Endodermal cell (in vitro differentiated cells): ENCODE results near the gene VIT. TPM values are rescaled to one million over a fixed set of nuclear protein-coding genes. Genes with fewer than 3 reads are reported as not detected.

ENCODE experiments used
- DNase-seq: peaks from one replicate; pipeline ENCODE4 v3.0.0-alpha.2; 2017
- H3K27ac ChIP-seq: 2 replicates; pipeline ENCODE4 v1.5.1; 2013; ENCODE audit warnings: mild to moderate bottlenecking, low read depth, low read length, moderate library complexity
- H3K27me3 ChIP-seq: 2 replicates; pipeline ENCODE4 v1.6.1; 2013; ENCODE audit warnings: mild to moderate bottlenecking, low read length, moderate library complexity; ENCODE audit not compliant: insufficient read depth, control insufficient read depth, poor library complexity, severe bottlenecking
- H3K36me3 ChIP-seq: 2 replicates; pipeline ENCODE4 v1.7.0; 2013; ENCODE audit warnings: mild to moderate bottlenecking, low read length, moderate library complexity; ENCODE audit not compliant: control insufficient read depth, insufficient read depth
- H3K4me1 ChIP-seq: one replicate; pipeline ENCODE4 v1.7.0; 2013; ENCODE audit warnings: low read length; ENCODE audit not compliant: control insufficient read depth, insufficient read depth
- H3K4me3 ChIP-seq: 2 replicates; pipeline ENCODE4 v1.5.1; 2013; ENCODE audit warnings: mild to moderate bottlenecking, low read length, moderate library complexity
- H3K9ac ChIP-seq: 2 replicates; pipeline ENCODE4 v1.6.1; 2013; ENCODE audit warnings: mild to moderate bottlenecking, low read length, moderate library complexity; ENCODE audit not compliant: poor library complexity, severe bottlenecking; ENCODE audit errors: extremely low read depth
- H3K9me3 ChIP-seq: 2 replicates; pipeline ENCODE4 v1.6.1; 2013; ENCODE audit warnings: mild to moderate bottlenecking, low read length, moderate library complexity; ENCODE audit not compliant: control insufficient read depth
- H3K27ac Mint-ChIP-seq: 2 replicates; pipeline ENCODE4 v1.8.0; 2020; ENCODE audit warnings: mixed read lengths
- H3K27me3 Mint-ChIP-seq: 2 replicates; pipeline ENCODE4 v1.8.0; 2021; ENCODE audit warnings: mild to moderate bottlenecking, mixed read lengths; ENCODE audit not compliant: insufficient read depth
- H3K36me3 Mint-ChIP-seq: 2 replicates; pipeline ENCODE4 v1.8.0; 2020; ENCODE audit warnings: low read depth, mixed read lengths
- H3K4me1 Mint-ChIP-seq: 2 replicates; pipeline ENCODE4 v1.8.0; 2020; ENCODE audit warnings: mixed read lengths
- H3K4me3 Mint-ChIP-seq: 2 replicates; pipeline ENCODE4 v1.8.0; 2020; ENCODE audit warnings: mild to moderate bottlenecking, moderate library complexity, mixed read lengths
- H3K9me3 Mint-ChIP-seq: 2 replicates; pipeline ENCODE4 v1.8.0; 2020; ENCODE audit warnings: mild to moderate bottlenecking, mixed read lengths
- WGBS, 2 experiments: methylation state at CpG; one replicate each; pipeline versions ENCODE4 v1.1.5 to v1.1.7; 2013; ENCODE audit warnings: missing lambda C conversion rate in 2 of 2, mixed read lengths in 1 of 2; ENCODE audit not compliant: insufficient coverage in 1 of 2, insufficient read length in 1 of 2; 5-methylcytosine and 5-hydroxymethylcytosine counted together
- total RNA-seq, 2 donors: library from RNA; stranded (reverse); fragmentation: NEBNext Ultra II Directional in 1 of 2; extraction: Animal tissue kit (Norgen Biotek cat#: 25700) in 1 of 2; gene quantifications; 2 replicates in 1 of 2; 3 replicates in 1 of 2; pipeline ENCODE4 v1.2.1, GENCODE V29; 2021
- TF ChIP-seq, protein P1 (sequence below): fragments of 200-600 bp; sonication (generic); conservative IDR thresholded peaks from 2 replicates; pipeline ENCODE4 v1.5.0; 2021; ENCODE audit warnings: antibody characterized with exemption, mild to moderate bottlenecking

Gene VIT
- total RNA-seq, 2 donors from 2014 or later: 0.53 TPM; not detected in 1

GRCh38 chr2:36658277-36658748 is 38.2 kb upstream of the VIT start:
- Histone ChIP-seq H3K27ac (no peak overlapping the region), H3K9me3 (no peaks in the 10 kb centered on the region), H3K27me3 (no peaks in the 10 kb centered on the region), H3K4me3 (no peak overlapping the region), H3K9ac (no peak overlapping the region), H3K36me3 (no peaks in the 10 kb centered on the region), H3K4me1 (no peaks in the 10 kb centered on the region)
- DNase-seq: no peak
- H3K36me3 Mint-ChIP-seq: no peaks in the 10 kb centered on the region
- H3K9me3 Mint-ChIP-seq: no peaks in the 10 kb centered on the region
- H3K4me3 Mint-ChIP-seq: no peak overlapping the region
- TF ChIP-seq, protein P1, sequence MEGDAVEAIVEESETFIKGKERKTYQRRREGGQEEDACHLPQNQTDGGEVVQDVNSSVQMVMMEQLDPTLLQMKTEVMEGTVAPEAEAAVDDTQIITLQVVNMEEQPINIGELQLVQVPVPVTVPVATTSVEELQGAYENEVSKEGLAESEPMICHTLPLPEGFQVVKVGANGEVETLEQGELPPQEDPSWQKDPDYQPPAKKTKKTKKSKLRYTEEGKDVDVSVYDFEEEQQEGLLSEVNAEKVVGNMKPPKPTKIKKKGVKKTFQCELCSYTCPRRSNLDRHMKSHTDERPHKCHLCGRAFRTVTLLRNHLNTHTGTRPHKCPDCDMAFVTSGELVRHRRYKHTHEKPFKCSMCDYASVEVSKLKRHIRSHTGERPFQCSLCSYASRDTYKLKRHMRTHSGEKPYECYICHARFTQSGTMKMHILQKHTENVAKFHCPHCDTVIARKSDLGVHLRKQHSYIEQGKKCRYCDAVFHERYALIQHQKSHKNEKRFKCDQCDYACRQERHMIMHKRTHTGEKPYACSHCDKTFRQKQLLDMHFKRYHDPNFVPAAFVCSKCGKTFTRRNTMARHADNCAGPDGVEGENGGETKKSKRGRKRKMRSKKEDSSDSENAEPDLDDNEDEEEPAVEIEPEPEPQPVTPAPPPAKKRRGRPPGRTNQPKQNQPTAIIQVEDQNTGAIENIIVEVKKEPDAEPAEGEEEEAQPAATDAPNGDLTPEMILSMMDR: no peak
- no peaks in the 10 kb centered on the region for H3K27me3 Mint-ChIP-seq
- no peak overlapping the region for H3K27ac Mint-ChIP-seq
- 63% methylated on average over 1 of the region's 1 CpG; no CpG with 5 or more reads in 1 of the 2 experiments for WGBS, 2 experiments
- peaks cover 5% of the 10 kb centered on the region for H3K4me1 Mint-ChIP-seq

GRCh38 chr2:36659218-36659617 is 37.3 kb upstream of the VIT start:
- Mint-ChIP-seq H3K4me3 (no peak overlapping the region), H3K27ac (no peak overlapping the region), H3K9me3 (no peaks in the 10 kb centered on the region), H3K27me3 (no peaks in the 10 kb centered on the region), H3K36me3 (no peaks in the 10 kb centered on the region), H3K4me1 (peaks cover 5% of the 10 kb centered on the region)
- WGBS, 2 experiments: 83 to 99% methylated on average over 1 to 2 of the region's 2 CpGs
- Histone ChIP-seq H3K27me3 (no peaks in the 10 kb centered on the region), H3K4me3 (no peak overlapping the region), H3K27ac (no peak overlapping the region), H3K9me3 (no peaks in the 10 kb centered on the region), H3K4me1 (no peaks in the 10 kb centered on the region), H3K36me3 (no peaks in the 10 kb centered on the region), H3K9ac (no peak overlapping the region)
- no peak for DNase-seq
- TF ChIP-seq, protein P1: no peak

DNA sequence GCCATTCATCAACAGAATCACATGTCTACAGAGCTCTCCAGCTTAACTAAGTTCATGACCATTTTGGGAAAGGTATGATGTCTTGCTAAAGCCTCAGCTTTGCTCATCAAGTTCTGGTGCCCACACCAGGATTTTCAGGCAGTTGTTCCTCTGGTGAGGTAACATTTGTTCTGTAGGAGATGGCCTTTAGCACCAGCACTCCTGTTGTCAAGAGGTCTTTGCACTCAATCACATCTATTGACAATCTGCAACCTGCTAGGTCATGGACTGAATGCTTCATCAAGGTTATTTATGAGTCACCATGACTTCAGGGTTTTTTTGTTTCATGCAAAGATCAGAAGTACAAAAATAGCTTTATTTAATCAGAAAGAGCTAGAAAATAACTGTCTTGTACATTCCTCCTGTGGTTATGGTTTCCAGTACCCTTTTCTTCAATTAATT is 36.6 kb upstream of the VIT start:
- peaks cover 5% of the 10 kb centered on the region for H3K4me1 Mint-ChIP-seq
- Histone ChIP-seq H3K27ac (no peak overlapping the region), H3K27me3 (no peaks in the 10 kb centered on the region), H3K9me3 (no peaks in the 10 kb centered on the region), H3K4me1 (no peaks in the 10 kb centered on the region), H3K9ac (no peak overlapping the region), H3K4me3 (no peak overlapping the region), H3K36me3 (no peaks in the 10 kb centered on the region)
- no peaks in the 10 kb centered on the region for H3K27me3 Mint-ChIP-seq
- no peak overlapping the region for H3K4me3 Mint-ChIP-seq
- H3K27ac Mint-ChIP-seq: no peak overlapping the region
- TF ChIP-seq, protein P1: no peak
- no peaks in the 10 kb centered on the region for H3K9me3 Mint-ChIP-seq
- no peaks in the 10 kb centered on the region for H3K36me3 Mint-ChIP-seq
- no peak for DNase-seq
